GM18519 (cell line): ENCODE data around the gene PRDM16.

Experiments
- ATAC-seq: cut with Tn5 transposase; IDR thresholded peaks from one replicate; pipeline ENCODE4 v1.9.1; 2021; ENCODE audit warnings: mild to moderate bottlenecking, moderate library complexity; ENCODE audit not compliant: unreplicated experiment, low FRiP score

Gene PRDM16

DNA sequence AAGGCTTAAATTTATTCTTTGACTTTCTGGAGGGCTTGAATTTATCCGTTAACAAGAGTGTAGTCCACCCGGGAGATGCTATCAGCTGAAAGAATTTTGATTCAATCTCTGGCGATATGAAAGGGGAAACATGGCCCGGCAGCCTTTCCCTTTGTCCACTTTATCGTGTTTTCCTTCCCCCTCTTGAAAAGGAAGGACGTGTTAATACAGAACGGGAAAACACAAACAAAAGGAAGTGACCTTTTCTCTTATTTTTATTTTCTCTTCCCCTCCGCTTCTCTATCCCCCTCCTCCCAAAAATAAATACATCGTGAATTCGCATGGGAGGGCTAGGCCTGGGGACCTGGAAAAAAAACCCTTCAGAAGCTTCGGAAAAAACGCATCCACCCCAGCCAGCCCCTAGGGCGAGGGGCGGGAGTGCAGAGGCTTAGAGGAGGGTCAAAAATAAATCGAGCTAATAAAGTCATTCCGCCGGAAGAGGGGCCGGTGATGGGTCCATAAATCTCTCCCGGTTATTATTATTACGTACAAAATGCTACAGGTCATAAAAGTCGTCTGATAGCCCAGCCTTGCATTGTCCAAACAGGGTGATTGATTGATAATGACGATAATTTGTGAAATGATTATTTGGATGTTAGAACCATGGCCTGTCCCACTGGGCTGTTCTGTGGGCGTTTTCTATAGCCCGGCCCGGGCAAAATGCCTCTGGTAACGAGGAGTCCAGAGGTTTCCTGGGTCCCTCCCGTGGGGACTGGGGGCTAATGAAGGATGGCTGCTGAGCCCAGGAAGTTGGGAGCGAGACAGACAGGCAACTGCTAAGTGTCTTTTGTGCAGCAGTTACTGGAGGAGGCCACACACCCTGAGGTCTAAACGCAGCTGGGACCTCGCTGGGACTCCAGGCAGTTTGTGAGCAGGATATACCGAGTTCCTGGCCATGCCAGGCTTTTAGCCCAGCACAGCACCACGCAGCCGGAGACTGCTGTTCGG, 179.4 kb downstream of the PRDM16 start:
- ATAC-seq, result no peak

- ATAC-seq, result no peak
These were observed 180.2 kb downstream of the PRDM16 start for GRCh38 chr1:3249231-3249630.

DNA sequence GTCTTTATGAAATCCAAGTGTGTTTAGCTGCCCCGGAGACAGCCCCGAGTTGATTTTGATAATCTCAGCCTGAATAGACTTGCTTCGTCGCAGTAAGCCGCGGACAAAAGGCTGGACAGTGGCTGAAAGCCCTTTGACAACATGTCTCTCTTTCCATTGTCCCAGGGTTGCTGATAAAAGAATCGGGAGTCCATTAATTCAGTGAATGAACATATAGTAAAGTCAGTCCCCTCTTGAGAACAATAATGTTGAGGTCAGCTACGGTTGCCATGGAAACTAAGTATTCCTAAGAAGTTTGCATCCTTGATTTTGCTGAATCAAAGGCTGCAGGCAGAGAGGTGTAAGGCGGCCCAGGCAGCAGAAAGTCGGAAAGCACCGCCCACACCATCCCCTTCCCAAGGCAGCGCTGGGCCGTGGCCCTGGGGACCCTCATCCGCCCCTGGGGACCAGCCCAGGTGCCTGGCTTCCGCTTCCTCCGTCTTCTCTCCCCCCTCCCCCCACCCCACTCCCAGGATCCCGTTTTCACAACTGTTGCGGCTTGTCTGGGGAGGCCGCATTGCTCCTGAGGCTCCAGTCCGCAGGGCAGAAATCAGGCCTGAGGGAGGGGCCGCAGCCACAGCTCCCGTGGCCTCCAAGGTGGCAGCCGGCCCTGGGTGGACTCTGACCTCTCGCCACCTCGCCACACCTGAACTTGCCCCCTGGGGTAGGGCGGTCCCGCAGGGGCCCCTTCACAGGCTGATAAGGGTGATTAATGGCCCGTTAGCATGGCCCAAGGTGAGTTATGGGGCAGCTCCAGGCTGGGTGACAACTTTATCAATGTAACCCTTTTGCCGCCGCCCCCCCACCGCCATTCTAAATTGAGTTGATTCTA, 180.9 kb downstream of the PRDM16 start:
- ATAC-seq, result no peak

DNA sequence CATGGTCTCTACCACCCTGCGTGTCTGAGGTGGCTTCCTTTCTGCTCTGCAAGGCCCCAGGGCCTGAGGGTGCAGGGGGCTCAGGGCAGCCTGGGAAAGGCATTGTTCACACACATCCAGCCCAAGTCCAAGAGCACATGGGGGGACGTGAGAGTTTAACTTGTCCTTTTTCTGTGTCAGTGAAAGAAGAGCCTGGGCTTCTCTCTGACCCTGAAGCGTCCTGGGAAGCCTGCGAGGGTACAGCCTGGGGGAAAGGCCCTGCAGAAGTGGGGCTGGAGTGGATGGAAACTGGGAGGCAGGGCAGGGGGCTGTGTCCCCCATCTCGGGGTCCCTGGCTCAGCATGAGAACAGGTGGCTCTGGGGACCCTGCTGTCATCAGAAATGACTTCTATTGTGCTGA, 181.6 kb downstream of the PRDM16 start:
- no peak for ATAC-seq

- no peak for ATAC-seq
These were observed 182.2 kb downstream of the PRDM16 start for GRCh38 chr1:3251099-3251806.

- no peak for ATAC-seq
These were observed 182.9 kb downstream of the PRDM16 start for GRCh38 chr1:3251807-3252428.

DNA sequence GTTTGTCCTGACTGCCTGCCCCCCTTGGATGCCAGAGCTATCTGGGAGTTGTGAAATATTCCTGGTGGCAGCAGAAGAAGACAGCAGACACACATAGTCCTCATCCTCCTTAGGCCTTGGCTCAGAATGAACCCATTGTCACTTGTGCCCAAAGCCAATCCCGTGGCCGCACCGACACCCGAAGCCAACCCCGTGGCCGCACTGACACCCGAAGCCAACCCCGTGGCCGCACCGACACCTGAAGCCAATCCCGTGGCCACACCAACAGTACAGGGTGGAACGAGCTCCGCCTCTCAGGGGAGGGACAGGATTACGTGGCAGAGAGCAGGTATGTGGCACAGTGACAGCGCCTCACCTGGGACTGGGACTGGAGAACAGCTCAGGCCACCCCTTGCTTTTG, 186.7 kb downstream of the PRDM16 start:
- no peak for ATAC-seq

DNA sequence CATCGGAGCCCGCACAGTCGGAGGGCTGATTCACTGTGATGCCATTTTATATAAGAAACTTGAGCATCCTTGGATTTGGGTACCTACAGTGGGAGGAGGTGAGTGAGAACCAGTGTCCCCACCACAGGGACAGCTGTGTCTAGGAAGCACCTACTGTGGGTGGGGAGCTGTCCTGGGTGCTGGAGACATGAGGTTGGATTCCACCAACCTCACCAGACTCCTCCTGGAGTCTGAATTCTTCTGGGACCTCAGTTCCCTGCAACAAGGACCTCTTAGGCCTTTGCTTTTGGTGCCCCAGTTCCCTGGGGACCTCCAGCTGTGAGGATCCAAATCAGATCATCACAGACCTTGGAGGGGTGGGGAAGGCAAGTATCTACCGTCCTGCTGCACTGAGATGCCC, 188.8 kb downstream of the PRDM16 start:
- ATAC-seq, result no peak

- ATAC-seq, result no peak
These were observed 189.5 kb downstream of the PRDM16 start for GRCh38 chr1:3258386-3259003.

GRCh38 chr1:3259020-3259419, 190.0 kb downstream of the PRDM16 start:
- ATAC-seq, result no peak

GRCh38 chr1:3261007-3261968, 192.3 kb downstream of the PRDM16 start:
- ATAC-seq, result no peak

- no peak for ATAC-seq
These were observed 193.1 kb downstream of the PRDM16 start for GRCh38 chr1:3261969-3262579.

- ATAC-seq, result no peak
These were observed 193.8 kb downstream of the PRDM16 start for GRCh38 chr1:3262681-3263286.

DNA sequence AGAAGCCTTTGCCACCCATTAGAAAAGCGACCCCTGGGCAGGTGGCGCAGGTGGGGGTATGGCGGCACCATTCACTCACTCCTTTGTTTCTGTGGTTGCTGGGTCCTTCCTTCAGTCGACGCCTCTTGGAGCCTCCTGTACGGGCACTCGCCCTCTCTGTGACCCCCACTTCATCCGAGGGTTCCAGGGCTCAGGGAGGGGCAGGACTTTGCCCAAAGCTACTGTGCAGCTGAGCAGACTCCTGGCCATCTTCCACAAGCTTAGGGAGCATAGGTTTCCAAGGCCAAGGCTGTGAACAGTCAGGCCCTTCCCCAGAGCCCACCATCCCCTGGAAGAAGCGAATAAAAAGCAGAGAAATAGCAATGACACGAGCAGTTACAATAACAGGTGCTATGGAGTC, 194.8 kb downstream of the PRDM16 start:
- no peak for ATAC-seq

DNA sequence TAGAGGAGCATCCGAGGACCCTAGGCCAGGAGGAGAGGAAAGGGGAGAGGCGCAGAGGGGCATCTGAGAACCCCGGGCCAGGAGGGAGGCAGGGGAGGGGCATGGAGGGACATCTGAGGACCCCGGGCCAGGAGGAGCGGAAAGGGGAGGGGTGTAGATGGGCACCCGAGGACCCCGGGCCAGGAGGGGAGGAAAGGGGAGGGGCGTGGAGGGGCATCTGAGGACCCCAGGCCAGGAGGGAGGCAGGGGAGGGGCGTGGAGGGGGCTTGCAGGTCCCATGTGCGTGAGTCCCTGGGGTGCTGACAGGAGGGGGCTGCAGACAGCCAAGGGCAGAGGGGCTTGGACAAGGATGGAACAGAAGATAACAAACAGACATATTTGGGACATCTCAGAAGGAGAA, 195.5 kb downstream of the PRDM16 start:
- ATAC-seq, result no peak

GRCh38 chr1:3265835-3266805, 197.1 kb downstream of the PRDM16 start:
- no peak for ATAC-seq
